ENCODE measurements around the gene MICAL1. TPM values are rescaled to one million over a fixed set of nuclear protein-coding genes. Genes with fewer than 3 reads are reported as not detected.
A peak's percentile ranks its signal among the peaks of the same experiment; 100 is the strongest.

Gene MICAL1
- total RNA-seq, 1 donor = 26.1 TPM

DNA sequence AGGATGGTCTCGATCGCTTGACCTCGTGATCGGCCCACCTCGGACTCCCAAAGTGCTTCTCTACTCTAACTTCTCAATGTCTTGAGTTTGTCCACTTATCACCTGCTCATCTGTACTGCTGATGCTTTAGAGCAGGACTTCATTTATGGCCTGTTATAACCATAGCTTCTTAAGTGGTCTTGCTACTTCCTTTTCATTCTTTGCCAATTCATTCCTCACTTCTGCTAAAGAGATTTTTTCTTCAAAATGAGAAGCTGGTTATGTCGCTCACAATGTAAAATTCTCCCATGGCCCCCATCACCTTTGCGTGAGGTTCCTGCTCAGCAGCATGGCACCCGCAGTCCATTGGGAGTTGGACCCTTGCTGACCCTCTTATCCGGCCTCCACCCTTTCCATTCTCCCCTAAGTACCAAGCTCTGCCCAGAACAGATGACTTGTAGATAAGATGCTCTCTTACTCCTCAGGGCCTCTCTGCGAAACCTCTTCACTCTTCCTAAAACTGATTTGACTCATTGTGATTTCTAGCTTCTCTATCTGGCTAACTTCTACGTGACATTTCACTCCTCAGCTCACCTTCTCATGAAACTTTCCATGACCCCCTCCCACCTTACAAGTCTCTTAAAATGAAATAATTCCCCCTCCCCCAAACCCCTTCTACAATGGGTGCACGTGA is 59.4 kb downstream of the MICAL1 start:
- H3K4me2 ChIP-seq (ENCODE audit: insufficient read depth, low read length) = no peak overlapping the region
- H2AFZ ChIP-seq (ENCODE audit: low read length) = no peak overlapping the region
- no peaks in the 10 kb centered on the region for H4K20me1 ChIP-seq (ENCODE audit: insufficient read depth, low read length)
- H3K79me2 ChIP-seq (ENCODE audit: insufficient read depth, low read length) = no peaks in the 10 kb centered on the region
- H3K4me3 ChIP-seq (ENCODE audit: insufficient read depth, low read length) = no peak overlapping the region
- TF ChIP-seq, protein P1, sequence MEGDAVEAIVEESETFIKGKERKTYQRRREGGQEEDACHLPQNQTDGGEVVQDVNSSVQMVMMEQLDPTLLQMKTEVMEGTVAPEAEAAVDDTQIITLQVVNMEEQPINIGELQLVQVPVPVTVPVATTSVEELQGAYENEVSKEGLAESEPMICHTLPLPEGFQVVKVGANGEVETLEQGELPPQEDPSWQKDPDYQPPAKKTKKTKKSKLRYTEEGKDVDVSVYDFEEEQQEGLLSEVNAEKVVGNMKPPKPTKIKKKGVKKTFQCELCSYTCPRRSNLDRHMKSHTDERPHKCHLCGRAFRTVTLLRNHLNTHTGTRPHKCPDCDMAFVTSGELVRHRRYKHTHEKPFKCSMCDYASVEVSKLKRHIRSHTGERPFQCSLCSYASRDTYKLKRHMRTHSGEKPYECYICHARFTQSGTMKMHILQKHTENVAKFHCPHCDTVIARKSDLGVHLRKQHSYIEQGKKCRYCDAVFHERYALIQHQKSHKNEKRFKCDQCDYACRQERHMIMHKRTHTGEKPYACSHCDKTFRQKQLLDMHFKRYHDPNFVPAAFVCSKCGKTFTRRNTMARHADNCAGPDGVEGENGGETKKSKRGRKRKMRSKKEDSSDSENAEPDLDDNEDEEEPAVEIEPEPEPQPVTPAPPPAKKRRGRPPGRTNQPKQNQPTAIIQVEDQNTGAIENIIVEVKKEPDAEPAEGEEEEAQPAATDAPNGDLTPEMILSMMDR (IDR thresholded peaks at IDR 0.05; ENCODE audit: extremely low read depth, low read depth, low read length) = no peak
- H3K27ac ChIP-seq (ENCODE audit: low read depth, low read length) = no peak overlapping the region
- H3K27me3 ChIP-seq (ENCODE audit: insufficient read depth, low read length) = no peaks in the 10 kb centered on the region
- no peaks in the 10 kb centered on the region for H3K36me3 ChIP-seq (ENCODE audit: insufficient read depth, low read length)
- peak; percentile 60 for DNase-seq (ENCODE audit: insufficient read length, low spot score, missing footprints)
- no peaks in the 10 kb centered on the region for H3K4me1 ChIP-seq (ENCODE audit: insufficient read depth, low read length)
- no peaks in the 10 kb centered on the region for H3K9me3 ChIP-seq (ENCODE audit: low read depth, low read length)

Other genes starting within 250 kb of the MICAL1 start
- 211 and 222 TPM in 2 replicates for gene CD164, start 73.3 kb downstream of the MICAL1 start, total RNA-seq
- 5.3 and 5.8 TPM in 2 replicates for gene PPIL6, start 15.1 kb downstream of the MICAL1 start, total RNA-seq
- gene SMPD2, start 15.0 kb downstream of the MICAL1 start, total RNA-seq = 14.8 and 15.0 TPM in 2 replicates
- 8.7 and 10.9 TPM in 2 replicates for gene ZBTB24, start 27.4 kb upstream of the MICAL1 start, total RNA-seq
- 5.8 and 6.5 TPM in 2 replicates for gene AK9, start 235.4 kb upstream of the MICAL1 start, total RNA-seq
- gene FIG4, start 235.5 kb upstream of the MICAL1 start, total RNA-seq = 27.1 and 33.9 TPM in 2 replicates

All from osteoblast (primary cell).